ENCODE data around the gene RAB33B.

DNA sequence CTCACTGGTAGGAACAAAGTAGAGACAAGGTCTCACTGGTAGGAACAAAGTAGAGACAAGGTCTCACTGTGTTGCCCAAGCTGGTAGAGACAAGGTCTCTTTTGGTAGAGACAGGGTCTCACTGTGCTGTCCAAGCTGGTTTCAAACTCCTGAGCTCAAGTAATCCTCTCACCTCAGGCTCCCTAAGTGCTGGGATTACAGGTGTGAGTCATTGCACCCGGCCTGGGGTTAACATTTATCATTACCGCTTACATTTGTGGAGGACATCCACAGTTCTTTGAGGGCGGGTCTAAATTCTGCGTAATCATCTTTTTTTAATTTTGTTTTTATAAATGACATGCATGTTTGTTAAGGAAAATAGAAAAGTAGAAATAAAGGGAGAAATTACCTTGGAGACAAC lies 12.0 kb downstream of the RAB33B start:
- TF ChIP-seq CTCF (IDR thresholded peaks at IDR 0.05), result no peak
- TF ChIP-seq POLR2A (IDR thresholded peaks at IDR 0.05), result no peak

Data from right lobe of liver (tissue), 4 donors.